A549 treated with GW870086 at 1 μM for 4 hours (cell line): ENCODE results near the gene FSIP1. TPM values are rescaled to one million over a fixed set of nuclear protein-coding genes. Genes with fewer than 3 reads are reported as not detected.

Experiments used
- total RNA-seq: library from RNA; stranded (reverse); fragments of 200-300 nt; extraction: Qiagen RNA extraction; gene quantifications from 5 replicates; pipeline ENCODE4 v1.2.3, GENCODE V29; 2022; ENCODE audit warnings: low read depth

Gene FSIP1
- 0.47 to 1.3 TPM (median 0.65 TPM) in 5 replicates for total RNA-seq

DNA sequence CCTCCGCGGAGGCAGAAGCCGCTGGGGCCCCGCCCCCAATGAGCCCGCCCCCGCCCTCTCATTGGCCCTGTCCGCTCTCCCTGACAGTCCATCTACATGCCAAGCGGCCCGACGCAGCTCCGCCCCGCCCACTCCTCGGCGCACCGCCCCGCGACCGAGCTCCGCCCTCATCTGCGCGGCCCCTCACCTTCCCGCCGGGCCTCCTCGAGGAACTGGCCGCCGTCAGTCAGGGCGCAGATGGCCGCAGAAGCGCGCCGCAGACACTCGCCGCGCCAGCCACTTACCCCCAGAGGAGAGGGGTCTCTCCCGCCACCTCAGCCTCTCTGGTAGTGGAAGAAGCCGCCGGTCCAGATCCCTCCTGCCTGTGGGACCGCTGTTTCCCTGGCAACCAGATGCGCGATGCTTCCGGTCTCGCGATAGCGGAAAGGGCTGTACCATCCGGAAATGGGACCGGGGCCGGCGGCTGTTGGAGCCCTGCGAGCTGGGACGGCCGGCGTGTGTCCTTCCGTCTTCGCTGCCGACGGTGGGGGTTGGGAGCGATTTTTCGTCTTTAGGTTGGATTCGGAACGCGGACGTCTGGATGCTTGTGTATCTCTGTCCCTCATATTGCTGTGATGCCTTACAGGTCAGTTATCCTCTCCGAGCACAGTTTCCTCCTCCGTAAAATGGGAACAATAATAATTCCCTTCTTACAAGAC is at the start of gene FSIP1:
TSS of gene FSIP1 (minus strand) at position 401 of the 698 bp plus-strand sequence. CDS start 6,317 bp downstream, outside the sequence.

DNA sequence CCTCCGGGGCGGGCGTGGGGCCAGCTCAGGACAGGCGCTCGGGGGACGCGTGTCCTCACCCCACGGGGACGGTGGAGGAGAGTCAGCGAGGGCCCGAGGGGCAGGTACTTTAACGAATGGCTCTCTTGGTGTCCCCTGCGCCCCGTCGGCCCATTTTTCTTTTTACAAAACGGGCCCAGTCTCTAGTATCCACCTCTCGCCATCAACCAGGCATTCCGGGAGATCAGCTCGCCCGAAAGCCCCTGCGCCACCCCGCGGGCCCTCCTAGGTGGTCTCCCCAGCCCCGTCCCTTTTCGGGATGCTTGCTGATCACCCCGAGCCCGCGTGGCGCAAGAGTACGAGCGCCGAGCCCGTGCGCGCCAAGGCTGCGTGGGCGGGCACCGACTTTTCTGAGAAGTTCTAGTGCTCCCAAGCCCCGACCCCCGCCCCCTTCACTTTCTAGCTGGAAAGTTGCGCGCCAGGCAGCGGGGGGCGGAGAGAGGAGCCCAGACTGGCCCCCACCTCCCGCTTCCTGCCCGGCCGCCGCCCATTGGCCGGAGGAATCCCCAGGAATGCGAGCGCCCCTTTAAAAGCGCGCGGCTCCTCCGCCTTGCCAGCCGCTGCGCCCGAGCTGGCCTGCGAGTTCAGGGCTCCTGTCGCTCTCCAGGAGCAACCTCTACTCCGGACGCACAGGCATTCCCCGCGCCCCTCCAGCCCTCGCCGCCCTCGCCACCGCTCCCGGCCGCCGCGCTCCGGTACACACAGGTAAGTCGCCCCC is 202.0 kb downstream of the FSIP1 start, which contains the start of gene THBS1:
TSS of gene THBS1 (plus strand) at position 595 of the 757 bp plus-strand sequence. CDS start 779 bp downstream, outside the sequence.

Other genes starting within 250 kb of the FSIP1 start
- gene THBS1, start 201.8 kb downstream of the FSIP1 start, total RNA-seq = 37.1 to 70.1 TPM (median 55.4 TPM) in 5 replicates
- 8.2 to 11.7 TPM (median 10.1 TPM) in 5 replicates for gene GPR176, start 137.4 kb upstream of the FSIP1 start, total RNA-seq
- gene EIF2AK4, start 151.3 kb upstream of the FSIP1 start, total RNA-seq = 16.9 to 19.0 TPM (median 18.1 TPM) in 5 replicates